Lower leg skin (tissue), 4 donors: ENCODE results near the gene FOXF1. TPM values are rescaled to one million over a fixed set of nuclear protein-coding genes. Genes with fewer than 3 reads are reported as not detected.

Experiments used
- DNase-seq, 2 donors: peaks; one replicate each; pipeline ENCODE4 v3.0.0-alpha.2; 2019; ENCODE audit warnings: low spot score in 2 of 2
- H3K4me3 ChIP-seq: fragments of 200-600 bp; sonication (generic); 2 replicates; pipeline ENCODE4 v1.5.1; 2017; ENCODE audit warnings: mild to moderate bottlenecking, low read depth; ENCODE audit not compliant: poor library complexity, severe bottlenecking
- CTCF ChIP-seq, 3 donors: fragments of 450-650 bp; IDR thresholded peaks; one replicate each; pipeline ENCODE4 v1.5.1; 2016; ENCODE audit warnings: antibody characterized with exemption in 3 of 3, mild to moderate bottlenecking in 3 of 3, moderate library complexity in 2 of 3
- POLR2A ChIP-seq, 2 donors: fragments of 450-650 bp; IDR thresholded peaks; one replicate each; pipeline ENCODE4 v1.6.1; 2016 to 2017; ENCODE audit warnings: antibody characterized with exemption in 2 of 2, mild to moderate bottlenecking in 1 of 2, moderate library complexity in 1 of 2
- WGBS, 2 donors: methylation state at CpG; one replicate each; pipeline ENCODE4 v1.1.5; 2018; 5-methylcytosine and 5-hydroxymethylcytosine counted together
- intact Hi-C: fragments of 100-400 bp; cut with DNase I; formaldehyde crosslinking; loops from one replicate; pipeline ENCODE4 v1.15.0; 2023; ENCODE audit warnings: low total_unique reads
- total RNA-seq, 4 donors: library from RNA; depleted of rRNA; stranded (reverse); fragments of >200 nt; gene quantifications; one replicate each; pipeline ENCODE4 v1.1.0, GENCODE V29; 2016

FOXF1 gene
- total RNA-seq, 4 donors from 2014 or later: 0.10 to 0.45 TPM; not detected in 2

- 87 to 88% methylated on average over 31 of the region's 31 CpGs for WGBS, 2 donors
- H3K4me3 ChIP-seq: no peak overlapping the region
- intact Hi-C loops: no loop called here
- DNase-seq: no peak
- no peak for TF ChIP-seq CTCF (IDR thresholded peaks at IDR 0.05)
- no peak for TF ChIP-seq POLR2A (IDR thresholded peaks at IDR 0.05)
Measured at GRCh38 chr16:86530251-86531190, 20.2 kb downstream of the FOXF1 start.

GRCh38 chr16:86531191-86531545 is 20.8 kb downstream of the FOXF1 start:
- no peak overlapping the region for H3K4me3 ChIP-seq
- intact Hi-C loops: no loop called here
- TF ChIP-seq CTCF (IDR thresholded peaks at IDR 0.05): no peak
- DNase-seq: no peak
- WGBS, 2 donors: 61 to 76% methylated on average over 7 of the region's 7 CpGs

GRCh38 chr16:86531641-86532525 is 21.6 kb downstream of the FOXF1 start:
- intact Hi-C loops: no loop called here
- no peak overlapping the region for H3K4me3 ChIP-seq
- no peak for DNase-seq
- TF ChIP-seq CTCF (IDR thresholded peaks at IDR 0.05) (no peak), POLR2A (IDR thresholded peaks at IDR 0.05) (no peak)
- WGBS, 2 donors: 88 to 94% methylated on average over 19 to 46 of the region's 49 CpGs

- 86 to 95% methylated on average over 7 of the region's 7 CpGs for WGBS, 2 donors
- intact Hi-C loops: no loop called here
- H3K4me3 ChIP-seq: no peak overlapping the region
- no peak for DNase-seq
- TF ChIP-seq CTCF (IDR thresholded peaks at IDR 0.05) (no peak), POLR2A (IDR thresholded peaks at IDR 0.05) (no peak)
Measured at GRCh38 chr16:86532526-86532815, 22.1 kb downstream of the FOXF1 start.

- no peak for DNase-seq
- TF ChIP-seq CTCF (IDR thresholded peaks at IDR 0.05): no peak
- TF ChIP-seq POLR2A (IDR thresholded peaks at IDR 0.05): no peak
- intact Hi-C loops: no loop called here
- 97 to 98% methylated on average over 8 of the region's 8 CpGs for WGBS, 2 donors
- no peak overlapping the region for H3K4me3 ChIP-seq
Measured at GRCh38 chr16:86533076-86533475, 22.7 kb downstream of the FOXF1 start.
